PC-3 (cell line): Measurements from ENCODE around the gene ITSN1. TPM values are rescaled to one million over a fixed set of nuclear protein-coding genes. Genes with fewer than 3 reads are reported as not detected.

Experiments
- ATAC-seq: fragments of 200-7000 bp; cut with Tn5 transposase; 2 replicates; pipeline ENCODE4 v1.9.1; 2020; ENCODE audit warnings: mild to moderate bottlenecking, moderate library complexity
- BruUV-seq: library from RNA; stranded (reverse); fragments of 400-500 nt; replicated peaks from 2 replicates; lab custom pipeline; 2021; lab: Mats Ljungman, UMichigan
- CTCF ChIA-PET: fragments of 300-600 bp; sonication (Branson Sonifier 250); formaldehyde crosslinking; loops from one replicate; lab custom pipeline; 2022; ENCODE audit warnings: antibody characterized with exemption; lab: Charles Lee
- POLR2A ChIA-PET: fragments of 300-600 bp; sonication (Branson Sonifier 250); formaldehyde crosslinking; loops from one replicate; lab custom pipeline; 2022; ENCODE audit warnings: antibody characterized with exemption; ENCODE audit not compliant: unreplicated experiment; lab: Charles Lee
- DNase-seq: peaks from one replicate; pipeline ENCODE4 v3.0.0-alpha.2; 2015
- H2AFZ ChIP-seq: fragments of 300-600 bp; sonication (generic); 2 replicates; pipeline ENCODE4 v1.6.0; 2016; ENCODE audit warnings: antibody characterized with exemption, low read length
- H3F3A ChIP-seq: fragments of 300-600 bp; sonication (generic); one replicate; pipeline ENCODE4 v1.6.0; 2017; ENCODE audit warnings: antibody characterized with exemption, low read length, control low read depth, mild to moderate bottlenecking; ENCODE audit not compliant: unreplicated experiment
- H3K27ac ChIP-seq: fragments of 300-600 bp; sonication (generic); 2 replicates; pipeline ENCODE4 v1.5.1; 2016; ENCODE audit warnings: mild to moderate bottlenecking, low read length
- H3K27me3 ChIP-seq: fragments of 300-600 bp; sonication (generic); 2 replicates; pipeline ENCODE4 v1.6.1; 2016; ENCODE audit warnings: low read length, mixed read lengths
- H3K36me3 ChIP-seq: fragments of 300-600 bp; sonication (generic); 2 replicates; pipeline ENCODE4 v1.6.1; 2016; ENCODE audit warnings: low read depth, mixed run types, low read length, mixed read lengths
- H3K4me1 ChIP-seq: fragments of 300-600 bp; sonication (generic); 2 replicates; pipeline ENCODE4 v1.5.1; 2016; ENCODE audit warnings: low read length; ENCODE audit not compliant: insufficient read depth
- H3K4me2 ChIP-seq: fragments of 300-600 bp; sonication (generic); 2 replicates; pipeline ENCODE4 v1.6.0; 2016; ENCODE audit warnings: low read length
- H3K4me3 ChIP-seq: fragments of 300-600 bp; sonication (generic); 2 replicates; pipeline ENCODE4 v1.5.1; 2016; ENCODE audit warnings: mild to moderate bottlenecking, low read length, mixed read lengths
- H3K79me2 ChIP-seq: fragments of 300-600 bp; sonication (generic); 2 replicates; pipeline ENCODE4 v1.6.1; 2017; ENCODE audit warnings: low read length, mixed read lengths
- H3K9ac ChIP-seq: fragments of 300-600 bp; sonication (generic); 2 replicates; pipeline ENCODE4 v1.6.0; 2016; ENCODE audit warnings: mild to moderate bottlenecking, low read length
- H3K9me2 ChIP-seq: fragments of 300-600 bp; sonication (generic); replicated peaks from 2 replicates; pipeline ENCODE4 v1.6.1; 2016; ENCODE audit warnings: mixed run types, low read length, mixed read lengths
- H3K9me3 ChIP-seq: fragments of 300-600 bp; sonication (generic); 2 replicates; pipeline ENCODE4 v1.6.1; 2016; ENCODE audit warnings: low read length, mixed read lengths
- H4K20me1 ChIP-seq: fragments of 300-600 bp; sonication (generic); 2 replicates; pipeline ENCODE4 v1.6.1; 2016; ENCODE audit warnings: low read length, mixed read lengths
- EZH2 ChIP-seq: fragments of 300-600 bp; sonication (generic); IDR thresholded peaks from one replicate; pipeline ENCODE4 v1.6.1; 2017; ENCODE audit warnings: antibody characterized with exemption, mild to moderate bottlenecking, low read length; ENCODE audit not compliant: unreplicated experiment
- EZH2phosphoT487 ChIP-seq: fragments of 300-600 bp; sonication (generic); IDR thresholded peaks from 2 replicates; pipeline ENCODE4 v1.6.1; 2018; ENCODE audit warnings: mild to moderate bottlenecking, antibody characterized with exemption, low read length, borderline replicate concordance
- intact Hi-C: fragments of 100-400 bp; cut with micrococcal nuclease; formaldehyde crosslinking; loops from 2 replicates; pipeline ENCODE4 v1.9.0; 2023
- total RNA-seq: library from RNA; depleted of rRNA; stranded (reverse); fragments of >200 nt; gene quantifications from 2 replicates; pipeline ENCODE4 v1.2.3, GENCODE V29; 2014
- TF ChIP-seq, protein P1 (sequence below): fragments of 300-600 bp; sonication (generic); conservative IDR thresholded peaks from 2 replicates; pipeline ENCODE4 v1.5.1; 2017; ENCODE audit warnings: antibody characterized with exemption, low read depth, mild to moderate bottlenecking, low read length

Gene ITSN1
- total RNA-seq, 1 experiment from 2014 or later, result 45.6 TPM

DNA sequence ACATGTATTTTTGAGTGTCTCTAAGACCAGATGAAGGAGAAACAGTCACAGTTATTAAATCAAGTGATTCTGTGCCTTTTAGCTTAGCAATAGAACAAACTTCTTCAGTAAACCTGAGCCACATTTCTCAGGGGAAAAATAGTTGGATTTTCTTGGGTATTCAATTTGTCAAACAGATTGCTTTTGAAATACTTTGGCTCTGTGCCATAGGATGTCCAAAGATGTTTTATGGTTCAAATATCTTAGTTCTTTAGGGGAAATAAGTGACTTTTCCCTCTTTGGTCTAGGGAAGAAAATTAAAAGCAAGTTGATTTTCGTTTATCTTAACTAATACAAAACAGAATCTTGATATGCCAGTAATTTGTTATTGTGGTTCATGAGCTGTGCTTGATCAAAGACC is 147.4 kb downstream of the ITSN1 start:
- Histone ChIP-seq H3K9me2 (no peaks in the 10 kb centered on the region), H3K79me2 (no peaks in the 10 kb centered on the region), H3K9me3 (no peaks in the 10 kb centered on the region), H3K36me3 (peaks cover 6% of the 10 kb centered on the region; the same call in 1 of the 2 replicates), H3K27ac (no peak overlapping the region), H3K27me3 (no peaks in the 10 kb centered on the region), H3K4me3 (no peak overlapping the region), H3F3A (no peaks in the 10 kb centered on the region), H3K4me1 (no peaks in the 10 kb centered on the region), H4K20me1 (no peaks in the 10 kb centered on the region), H3K9ac (no peak overlapping the region), H2AFZ (no peak overlapping the region), H3K4me2 (no peak overlapping the region)
- TF ChIP-seq EZH2, result no peak
- TF ChIP-seq, protein P1, sequence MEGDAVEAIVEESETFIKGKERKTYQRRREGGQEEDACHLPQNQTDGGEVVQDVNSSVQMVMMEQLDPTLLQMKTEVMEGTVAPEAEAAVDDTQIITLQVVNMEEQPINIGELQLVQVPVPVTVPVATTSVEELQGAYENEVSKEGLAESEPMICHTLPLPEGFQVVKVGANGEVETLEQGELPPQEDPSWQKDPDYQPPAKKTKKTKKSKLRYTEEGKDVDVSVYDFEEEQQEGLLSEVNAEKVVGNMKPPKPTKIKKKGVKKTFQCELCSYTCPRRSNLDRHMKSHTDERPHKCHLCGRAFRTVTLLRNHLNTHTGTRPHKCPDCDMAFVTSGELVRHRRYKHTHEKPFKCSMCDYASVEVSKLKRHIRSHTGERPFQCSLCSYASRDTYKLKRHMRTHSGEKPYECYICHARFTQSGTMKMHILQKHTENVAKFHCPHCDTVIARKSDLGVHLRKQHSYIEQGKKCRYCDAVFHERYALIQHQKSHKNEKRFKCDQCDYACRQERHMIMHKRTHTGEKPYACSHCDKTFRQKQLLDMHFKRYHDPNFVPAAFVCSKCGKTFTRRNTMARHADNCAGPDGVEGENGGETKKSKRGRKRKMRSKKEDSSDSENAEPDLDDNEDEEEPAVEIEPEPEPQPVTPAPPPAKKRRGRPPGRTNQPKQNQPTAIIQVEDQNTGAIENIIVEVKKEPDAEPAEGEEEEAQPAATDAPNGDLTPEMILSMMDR, result no peak
- no peak for TF ChIP-seq EZH2phosphoT487
- CTCF ChIA-PET, result no interaction called here
- POLR2A ChIA-PET, result no interaction called here
- intact Hi-C loops, result no loop called here
- DNase-seq (no peak), ATAC-seq (no peak)
- no TSS peak for BruUV-seq

DNA sequence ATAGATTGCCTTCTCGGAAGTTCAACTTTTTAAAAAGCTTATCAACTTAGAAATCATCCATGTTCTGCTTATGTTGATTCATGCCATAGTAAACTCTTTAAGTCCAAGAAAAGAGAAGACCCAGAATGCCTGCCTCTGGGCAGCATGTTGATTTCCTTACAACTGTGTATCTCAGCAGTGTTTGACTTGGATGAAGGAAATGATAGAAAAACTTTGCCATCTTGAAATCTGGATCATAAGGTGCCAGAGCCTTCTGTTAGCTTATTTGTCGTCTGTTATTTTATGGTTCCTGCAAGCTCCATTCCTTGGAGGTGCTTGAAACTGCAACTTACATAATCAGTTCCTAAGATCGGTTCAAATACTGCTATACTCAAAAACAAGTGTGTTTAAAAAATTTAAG is 148.8 kb downstream of the ITSN1 start:
- BruUV-seq, result no TSS peak
- POLR2A ChIA-PET, result no interaction called here

DNA sequence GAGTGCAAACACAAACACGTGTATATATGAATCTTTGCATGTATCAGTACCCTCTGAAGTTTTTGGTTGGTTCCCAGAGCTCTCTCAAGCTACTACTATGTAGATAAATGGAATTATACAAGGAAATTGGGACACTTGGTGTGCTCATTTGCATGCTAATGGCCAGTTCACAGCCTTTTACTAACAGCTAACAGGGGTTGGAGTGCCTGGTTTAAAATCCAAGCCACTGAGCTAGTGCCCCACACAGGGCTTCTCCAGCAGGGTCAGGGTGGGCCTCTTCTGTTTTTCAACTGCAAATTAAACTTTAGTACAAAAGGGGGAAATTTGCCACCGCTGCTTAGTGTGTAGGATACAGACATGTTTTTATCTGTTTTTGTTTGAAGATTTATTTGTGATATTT is 152.3 kb downstream of the ITSN1 start:
- no peak overlapping the region for H3K27ac ChIP-seq
- no peak overlapping the region for H2AFZ ChIP-seq
- H4K20me1 ChIP-seq, result no peaks in the 10 kb centered on the region
- no peak overlapping the region for H3K4me2 ChIP-seq
- TF ChIP-seq EZH2phosphoT487, result no peak
- TF ChIP-seq, protein P1, result no peak
- TF ChIP-seq EZH2, result no peak
- ChIA-PET POLR2A (no interaction called here), CTCF (no interaction called here)
- H3K4me1 ChIP-seq, result no peaks in the 10 kb centered on the region
- no peaks in the 10 kb centered on the region for H3K79me2 ChIP-seq
- H3K27me3 ChIP-seq, result no peaks in the 10 kb centered on the region
- peaks cover 6% of the 10 kb centered on the region; the same call in 1 of the 2 replicates for H3K36me3 ChIP-seq
- ATAC-seq (no peak), DNase-seq (no peak)
- H3K9me2 ChIP-seq, result no peaks in the 10 kb centered on the region
- BruUV-seq, result no TSS peak
- H3K4me3 ChIP-seq, result no peak overlapping the region
- H3K9me3 ChIP-seq, result no peaks in the 10 kb centered on the region
- no peaks in the 10 kb centered on the region for H3F3A ChIP-seq
- H3K9ac ChIP-seq, result no peak overlapping the region
- intact Hi-C loops, result no loop called here

More for the DNA sequence above, 148.8 kb downstream of the ITSN1 start:
- TF ChIP-seq, protein P1, result no peak
- TF ChIP-seq EZH2, result no peak
- no peak for TF ChIP-seq EZH2phosphoT487
- H3K4me3 ChIP-seq, result no peak overlapping the region
- no peak for DNase-seq
- no peak overlapping the region for H3K27ac ChIP-seq
- peaks cover 6% of the 10 kb centered on the region; the same call in 1 of the 2 replicates for H3K36me3 ChIP-seq
- no peak overlapping the region for H2AFZ ChIP-seq
- H3K4me1 ChIP-seq, result no peaks in the 10 kb centered on the region
- no peaks in the 10 kb centered on the region for H3F3A ChIP-seq
- intact Hi-C loops, result no loop called here
- H3K4me2 ChIP-seq, result no peak overlapping the region
- H3K9me2 ChIP-seq, result no peaks in the 10 kb centered on the region
- CTCF ChIA-PET, result no interaction called here
- no peaks in the 10 kb centered on the region for H4K20me1 ChIP-seq
- ATAC-seq, result no peak
- no peaks in the 10 kb centered on the region for H3K27me3 ChIP-seq
- H3K9me3 ChIP-seq, result no peaks in the 10 kb centered on the region
- H3K9ac ChIP-seq, result no peak overlapping the region
- H3K79me2 ChIP-seq, result no peaks in the 10 kb centered on the region
